HG03342 (cell line): Measurements from ENCODE around the gene PXT1.

Experiments used
- ATAC-seq: cut with Tn5 transposase; IDR thresholded peaks from one replicate; pipeline ENCODE4 v1.9.1; 2021; ENCODE audit warnings: mild to moderate bottlenecking, moderate library complexity; ENCODE audit not compliant: unreplicated experiment

The PXT1 gene

GRCh38 chr6:36347621-36348020, 95.0 kb downstream of the PXT1 start:
- ATAC-seq: no peak

- no peak for ATAC-seq
Observed at GRCh38 chr6:36346486-36347273, 96.0 kb downstream of the PXT1 start.

GRCh38 chr6:36345681-36346466, 96.8 kb downstream of the PXT1 start:
- no peak for ATAC-seq

- ATAC-seq: no peak
Observed at GRCh38 chr6:36343109-36343680, 99.5 kb downstream of the PXT1 start.

- no peak for ATAC-seq
Observed at GRCh38 chr6:36340618-36341454, 101.8 kb downstream of the PXT1 start.
